H1 (cell line): ENCODE results near the gene FJX1. TPM values are rescaled to one million over a fixed set of nuclear protein-coding genes. Genes with fewer than 3 reads are reported as not detected.

Experiments used
- CTCF ChIA-PET: fragments of 300-600 bp; sonication (Branson Sonifier 250); formaldehyde crosslinking; loops from one replicate; lab custom pipeline; 2021; ENCODE audit not compliant: partially characterized antibody; lab: Charles Lee
- POLR2A ChIA-PET: fragments of 300-600 bp; sonication (Branson Sonifier 250); formaldehyde crosslinking; loops from one replicate; lab custom pipeline; 2021; ENCODE audit warnings: inconsistent platforms; ENCODE audit not compliant: partially characterized antibody; lab: Charles Lee
- DNase-seq, 2 experiments: peaks; one replicate each; pipeline versions ENCODE4 v3.0.0 to v3.0.0-alpha.2; 2010 to 2022; ENCODE audit warnings: low spot score in 2 of 2, low read depth in 1 of 2, mixed read lengths in 1 of 2
- FAIRE-seq: peaks from 2 replicates; lab custom pipeline; 2011; peaks lifted over from hg19 to GRCh38; lab: Jason Lieb, UNC
- H2AFZ ChIP-seq: 2 replicates; pipeline ENCODE4 v1.8.1; 2012; ENCODE audit warnings: low read length, inconsistent platforms
- H2AK5ac ChIP-seq: 2 replicates; pipeline ENCODE4 v1.6.1; 2013; ENCODE audit warnings: low read depth, low read length
- H2BK120ac ChIP-seq: replicated peaks from 2 replicates; pipeline ENCODE3; 2013; ENCODE audit warnings: low read depth, low read length, inconsistent platforms
- H2BK12ac ChIP-seq: 2 replicates; pipeline ENCODE4 v1.6.1; 2013; ENCODE audit warnings: low read depth, low read length
- H2BK15ac ChIP-seq: 2 replicates; pipeline ENCODE4 v1.6.1; 2013; ENCODE audit warnings: low read length
- H2BK20ac ChIP-seq: 2 replicates; pipeline ENCODE4 v1.6.1; 2013; ENCODE audit warnings: low read length
- H2BK5ac ChIP-seq: 2 replicates; pipeline ENCODE4 v1.6.1; 2013; ENCODE audit warnings: low read depth, low read length
- H3K14ac ChIP-seq: 2 replicates; pipeline ENCODE4 v1.6.1; 2013; ENCODE audit warnings: inconsistent platforms; ENCODE audit not compliant: insufficient read length
- H3K18ac ChIP-seq: 2 replicates; pipeline ENCODE4 v1.6.1; 2013; ENCODE audit warnings: low read length; ENCODE audit errors: extremely low read depth
- H3K23ac ChIP-seq: 2 replicates; pipeline ENCODE4 v1.6.1; 2013; ENCODE audit warnings: inconsistent platforms; ENCODE audit not compliant: insufficient read length
- H3K23me2 ChIP-seq: 2 replicates; pipeline ENCODE4 v1.6.1; 2013; ENCODE audit warnings: low read depth, low read length
- H3K27ac ChIP-seq: 2 replicates; pipeline ENCODE4 v1.6.1; 2011; ENCODE audit warnings: low read depth, low read length, inconsistent platforms
- H3K27me3 ChIP-seq, 4 experiments: replicated peaks in 1 of 4; 1 replicate in 1 of 4; 2 replicates in 3 of 4; pipeline versions ENCODE4 v1.6.1 to v1.8.1; 2011 to 2013; ENCODE audit warnings: low read length in 3 of 4, mild to moderate bottlenecking in 3 of 4, inconsistent platforms in 2 of 4, mixed read lengths in 2 of 4, moderate library complexity in 1 of 4; ENCODE audit not compliant: control insufficient read depth in 3 of 4, insufficient read depth in 3 of 4; ENCODE audit errors: extremely low read depth in 1 of 4
- H3K36me3 ChIP-seq, 4 experiments: 2 replicates each; pipeline versions ENCODE4 v1.6.1 to v1.8.1; 2011 to 2013; ENCODE audit warnings: mild to moderate bottlenecking in 4 of 4, low read length in 3 of 4, moderate library complexity in 2 of 4, control low read depth in 1 of 4, inconsistent platforms in 1 of 4; ENCODE audit not compliant: insufficient read depth in 4 of 4, control insufficient read depth in 2 of 4
- H3K4ac ChIP-seq: replicated peaks from 2 replicates; pipeline ENCODE3; 2013; ENCODE audit warnings: low read length, low read depth, mixed read lengths, inconsistent platforms; ENCODE audit not compliant: insufficient read length
- H3K4me1 ChIP-seq, 4 experiments: replicated peaks in 1 of 4; 1 replicate in 1 of 4; 2 replicates in 3 of 4; pipeline versions ENCODE4 v1.6.1 to v1.8.1; 2011 to 2013; ENCODE audit warnings: low read length in 3 of 4, inconsistent platforms in 2 of 4, mixed read lengths in 1 of 4; ENCODE audit not compliant: insufficient read depth in 4 of 4, control insufficient read depth in 3 of 4
- H3K4me2 ChIP-seq, 2 experiments: 2 replicates each; pipeline versions ENCODE4 v1.6.1 to v1.8.1; 2011 to 2013; ENCODE audit warnings: low read depth in 2 of 2, low read length in 2 of 2, control low read depth in 1 of 2, inconsistent platforms in 1 of 2, mild to moderate bottlenecking in 1 of 2; ENCODE audit not compliant: insufficient read depth in 1 of 2
- H3K4me3 ChIP-seq, 4 experiments: fragments of 200-600, 300-600 bp in 1 of 4; sonication (generic), shearing (Covaris generic), sonication (Bioruptor Twin) in 1 of 4; 2 replicates each; pipeline versions ENCODE4 v1.5.1 to v1.8.1; 2011 to 2016; ENCODE audit warnings: low read length in 4 of 4, low read depth in 3 of 4, control low read depth in 2 of 4, inconsistent platforms in 2 of 4, mild to moderate bottlenecking in 2 of 4, mixed read lengths in 1 of 4, moderate library complexity in 1 of 4; ENCODE audit not compliant: insufficient read depth in 2 of 4; ENCODE audit errors: extremely low read depth in 1 of 4
- H3K56ac ChIP-seq: replicated peaks from 2 replicates; pipeline ENCODE3; 2013; ENCODE audit warnings: low read depth, mild to moderate bottlenecking, mixed read lengths, low read length, inconsistent platforms; ENCODE audit not compliant: insufficient read length
- H3K79me1 ChIP-seq: 2 replicates; pipeline ENCODE4 v1.6.1; 2013; ENCODE audit warnings: low read depth, low read length, control low read depth
- H3K79me2 ChIP-seq, 2 experiments: 2 replicates each; pipeline versions ENCODE4 v1.6.1 to v1.8.1; 2012 to 2013; ENCODE audit warnings: low read length in 2 of 2, mild to moderate bottlenecking in 2 of 2, inconsistent platforms in 1 of 2; ENCODE audit not compliant: insufficient read depth in 2 of 2, control insufficient read depth in 1 of 2
- H3K9ac ChIP-seq, 4 experiments: replicated peaks in 1 of 4; 1 replicate in 1 of 4; 2 replicates in 3 of 4; pipeline versions ENCODE4 v1.6.1 to v1.8.1; 2011 to 2013; ENCODE audit warnings: low read depth in 3 of 4, low read length in 3 of 4, control low read depth in 2 of 4, mild to moderate bottlenecking in 2 of 4, moderate library complexity in 2 of 4, inconsistent platforms in 1 of 4; ENCODE audit errors: extremely low read depth in 1 of 4
- H3K9me3 ChIP-seq, 2 experiments: 2 replicates each; pipeline versions ENCODE4 v1.6.1 to v1.8.1; 2012 to 2013; ENCODE audit warnings: mild to moderate bottlenecking in 2 of 2, moderate library complexity in 2 of 2, control low read depth in 1 of 2, inconsistent platforms in 1 of 2, low read depth in 1 of 2, low read length in 1 of 2, mixed read lengths in 1 of 2; ENCODE audit not compliant: insufficient read depth in 2 of 2
- H4K20me1 ChIP-seq, 2 experiments: replicated peaks in 1 of 2; 2 replicates each; pipeline versions ENCODE3 to v1.8.1; 2011 to 2013; ENCODE audit warnings: inconsistent platforms in 2 of 2, low read length in 2 of 2, mild to moderate bottlenecking in 1 of 2; ENCODE audit not compliant: insufficient read depth in 2 of 2, control insufficient read depth in 1 of 2
- H4K5ac ChIP-seq: 2 replicates; pipeline ENCODE4 v1.6.1; 2013; ENCODE audit warnings: low read length, low read depth, mixed read lengths, inconsistent platforms; ENCODE audit not compliant: insufficient read length
- H4K8ac ChIP-seq: 2 replicates; pipeline ENCODE4 v1.8.0; 2013; ENCODE audit warnings: mild to moderate bottlenecking, moderate library complexity, low read length, inconsistent platforms; ENCODE audit not compliant: insufficient read depth; ENCODE audit errors: extremely low read depth
- H4K91ac ChIP-seq: replicated peaks from 2 replicates; pipeline ENCODE3; 2013; ENCODE audit warnings: low read length, mixed read lengths, inconsistent platforms; ENCODE audit not compliant: insufficient read length
- BACH1 ChIP-seq: IDR thresholded peaks from 2 replicates; pipeline ENCODE4 v1.6.1; 2012; ENCODE audit warnings: low read length, improper control_type of control experiment
- CHD1 ChIP-seq: IDR thresholded peaks from 2 replicates; pipeline ENCODE4 v1.6.1; 2012; ENCODE audit warnings: low read depth, low read length, improper control_type of control experiment
- CTBP2 ChIP-seq: IDR thresholded peaks from 2 replicates; pipeline ENCODE4 v1.7.0; 2011; ENCODE audit warnings: borderline replicate concordance, mild to moderate bottlenecking, moderate library complexity, mixed read lengths, low read length; ENCODE audit not compliant: insufficient read depth, insufficient read length
- EGR1 ChIP-seq: IDR thresholded peaks from 2 replicates; pipeline ENCODE4 v1.6.1; 2011; ENCODE audit warnings: low read depth, low read length, borderline replicate concordance
- KDM5A ChIP-seq: fragments of 200-600 bp; IDR thresholded peaks from 2 replicates; pipeline ENCODE4 v1.7.1; 2012; ENCODE audit warnings: mild to moderate bottlenecking, low read length, inconsistent platforms, mixed read lengths
- POLR2AphosphoS5 ChIP-seq: IDR thresholded peaks from 2 replicates; pipeline ENCODE4 v1.6.1; 2011; ENCODE audit warnings: low read depth, low read length
- SP1 ChIP-seq: IDR thresholded peaks from 2 replicates; pipeline ENCODE4 v1.6.1; 2011; ENCODE audit warnings: low read depth, low read length
- TCF12 ChIP-seq: IDR thresholded peaks from 2 replicates; pipeline ENCODE4 v1.6.1; 2011; ENCODE audit warnings: low read depth, mild to moderate bottlenecking, low read length
- WGBS, 2 experiments: shearing (Covaris generic) in 1 of 2; methylation state at CpG; one replicate each; pipeline versions ENCODE4 v1.1.6 to v1.1.7; 2013 to 2015; ENCODE audit warnings: low lambda C conversion rate in 2 of 2, mixed read lengths in 2 of 2, inconsistent platforms in 1 of 2, low coverage in 1 of 2, missing lambda C conversion rate in 1 of 2; ENCODE audit not compliant: insufficient replicate concordance in 2 of 2, insufficient coverage in 1 of 2, insufficient read length in 1 of 2; ENCODE audit errors: extremely low coverage in 1 of 2, missing lambda C conversion rate in 1 of 2; 5-methylcytosine and 5-hydroxymethylcytosine counted together
- polyA plus RNA-seq, 7 experiments: library from polyadenylated mRNA; depleted of rRNA in 3 of 7; stranded (reverse) in 5 of 7; unstranded in 2 of 7; fragments of >200 nt in 5 of 7; fragments of 200-250 nt in 2 of 7; gene quantifications; 1 replicate in 5 of 7; 2 replicates in 1 of 7; 4 replicates in 1 of 7; pipeline versions ENCODE4 v1.2.1 to v1.2.3, GENCODE V29; 2011 to 2013; ENCODE audit warnings: missing spikeins in 2 of 7, mixed read lengths in 2 of 7
- total RNA-seq: library from RNA; stranded (reverse); fragmentation: NEBNext Ultra II Directional; extraction: Animal tissue kit (Norgen Biotek cat#: 25700); gene quantifications from 2 replicates; pipeline ENCODE4 v1.2.1, GENCODE V29; 2021
- TF ChIP-seq, protein P1 (sequence below): IDR thresholded peaks from 2 replicates; pipeline ENCODE4 v1.6.1; 2012; ENCODE audit warnings: low read length, inconsistent platforms
- TF ChIP-seq, protein P2 (sequence below), 3 experiments: IDR thresholded peaks; 1 replicate in 2 of 3; 2 replicates in 1 of 3; pipeline versions ENCODE4 v1.5.1 to v1.6.1; 2011; ENCODE audit warnings: low read length in 3 of 3, mild to moderate bottlenecking in 3 of 3, inconsistent platforms in 2 of 3, low read depth in 1 of 3, moderate library complexity in 1 of 3; ENCODE audit not compliant: insufficient read depth in 1 of 3; ENCODE audit errors: control extremely low read depth in 1 of 3

FJX1 gene
- total and polyA plus RNA-seq, 2 of the 8 experiments (the other 6 are each of a cell fraction or from before 2014, with no cell fraction given), result 6.3 to 13.3 TPM

- Histone ChIP-seq H3K23me2 (peaks cover 12% of the 10 kb centered on the region; the same call in 1 of the 2 replicates), H4K8ac (no peak overlapping the region), H4K5ac (no peak overlapping the region), H4K91ac (no peak overlapping the region), H2BK12ac (no peak overlapping the region), H4K20me1 (no peaks in the 10 kb centered on the region), H3K9me3 (peaks cover 12 to 23% of the 10 kb centered on the region in 2 experiments), H3K4me2 (no peak overlapping the region), H2BK5ac (no peak overlapping the region), H3K27me3 (peaks cover 1 to 26% (median 17%) of the 10 kb centered on the region in 4 experiments), H2AK5ac (no peak overlapping the region), H2BK20ac (no peak overlapping the region), H3K36me3 (peaks cover 0 to 11% (median 2%) of the 10 kb centered on the region in 4 experiments; a peak in 1 of 8 replicates), H3K18ac (no peak overlapping the region), H2BK15ac (no peak overlapping the region), H3K4me3 (no peak overlapping the region), H3K56ac (no peak overlapping the region), H2BK120ac (no peak overlapping the region), H3K9ac (no peak overlapping the region), H3K27ac (no peak overlapping the region), H3K79me1 (peaks cover 3% of the 10 kb centered on the region; the same call in 1 of the 2 replicates), H2AFZ (no peak overlapping the region), H3K4ac (no peak overlapping the region), H3K23ac (no peak overlapping the region), H3K14ac (no peak overlapping the region), H3K4me1 (peaks cover 0 to 5% (median 3%) of the 10 kb centered on the region in 4 experiments; a peak in 3 of 7 replicates), H3K79me2 (peaks cover 3 to 52% of the 10 kb centered on the region in 2 experiments; a peak in 3 of 4 replicates)
- CTCF ChIA-PET, result interaction anchor here (0.9 to 1.0 kb wide), 2 partner anchors 49 to 152 kb away, joined by 3 read pairs; no protein-coding TSS in a partner anchor
- POLR2A ChIA-PET, result no interaction called here
- no peak for DNase-seq
- FAIRE-seq, result no peak
- whole genome bisulfite sequencing, 2 experiments, result 93% methylated on average over 5 of the region's 5 CpGs; no CpG with 5 or more reads in 1 of the 2 experiments
- TF ChIP-seq SP1 (no peak), BACH1 (no peak), CHD1 (no peak), POLR2AphosphoS5 (no peak), EGR1 (no peak), CTBP2 (no peak), KDM5A (no peak), TCF12 (no peak)
- TF ChIP-seq, protein P1, sequence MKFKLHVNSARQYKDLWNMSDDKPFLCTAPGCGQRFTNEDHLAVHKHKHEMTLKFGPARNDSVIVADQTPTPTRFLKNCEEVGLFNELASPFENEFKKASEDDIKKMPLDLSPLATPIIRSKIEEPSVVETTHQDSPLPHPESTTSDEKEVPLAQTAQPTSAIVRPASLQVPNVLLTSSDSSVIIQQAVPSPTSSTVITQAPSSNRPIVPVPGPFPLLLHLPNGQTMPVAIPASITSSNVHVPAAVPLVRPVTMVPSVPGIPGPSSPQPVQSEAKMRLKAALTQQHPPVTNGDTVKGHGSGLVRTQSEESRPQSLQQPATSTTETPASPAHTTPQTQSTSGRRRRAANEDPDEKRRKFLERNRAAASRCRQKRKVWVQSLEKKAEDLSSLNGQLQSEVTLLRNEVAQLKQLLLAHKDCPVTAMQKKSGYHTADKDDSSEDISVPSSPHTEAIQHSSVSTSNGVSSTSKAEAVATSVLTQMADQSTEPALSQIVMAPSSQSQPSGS, result no peak
- TF ChIP-seq, protein P2, sequence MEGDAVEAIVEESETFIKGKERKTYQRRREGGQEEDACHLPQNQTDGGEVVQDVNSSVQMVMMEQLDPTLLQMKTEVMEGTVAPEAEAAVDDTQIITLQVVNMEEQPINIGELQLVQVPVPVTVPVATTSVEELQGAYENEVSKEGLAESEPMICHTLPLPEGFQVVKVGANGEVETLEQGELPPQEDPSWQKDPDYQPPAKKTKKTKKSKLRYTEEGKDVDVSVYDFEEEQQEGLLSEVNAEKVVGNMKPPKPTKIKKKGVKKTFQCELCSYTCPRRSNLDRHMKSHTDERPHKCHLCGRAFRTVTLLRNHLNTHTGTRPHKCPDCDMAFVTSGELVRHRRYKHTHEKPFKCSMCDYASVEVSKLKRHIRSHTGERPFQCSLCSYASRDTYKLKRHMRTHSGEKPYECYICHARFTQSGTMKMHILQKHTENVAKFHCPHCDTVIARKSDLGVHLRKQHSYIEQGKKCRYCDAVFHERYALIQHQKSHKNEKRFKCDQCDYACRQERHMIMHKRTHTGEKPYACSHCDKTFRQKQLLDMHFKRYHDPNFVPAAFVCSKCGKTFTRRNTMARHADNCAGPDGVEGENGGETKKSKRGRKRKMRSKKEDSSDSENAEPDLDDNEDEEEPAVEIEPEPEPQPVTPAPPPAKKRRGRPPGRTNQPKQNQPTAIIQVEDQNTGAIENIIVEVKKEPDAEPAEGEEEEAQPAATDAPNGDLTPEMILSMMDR (IDR thresholded peaks at IDR 0.05; ENCODE audit: control extremely low read depth in 1 of 3, insufficient read depth in 1 of 3, low read depth in 1 of 3, low read length in 3 of 3), result no peak
Measured at GRCh38 chr11:35664977-35665441, 46.7 kb downstream of the FJX1 start.
